ENCODE data around the gene KDM5A. TPM values are rescaled to one million over a fixed set of nuclear protein-coding genes. Genes with fewer than 3 reads are reported as not detected.

KDM5A gene
- total RNA-seq, 4 donors from 2014 or later, result 55.6 to 80.6 (median 57.2) TPM

DNA sequence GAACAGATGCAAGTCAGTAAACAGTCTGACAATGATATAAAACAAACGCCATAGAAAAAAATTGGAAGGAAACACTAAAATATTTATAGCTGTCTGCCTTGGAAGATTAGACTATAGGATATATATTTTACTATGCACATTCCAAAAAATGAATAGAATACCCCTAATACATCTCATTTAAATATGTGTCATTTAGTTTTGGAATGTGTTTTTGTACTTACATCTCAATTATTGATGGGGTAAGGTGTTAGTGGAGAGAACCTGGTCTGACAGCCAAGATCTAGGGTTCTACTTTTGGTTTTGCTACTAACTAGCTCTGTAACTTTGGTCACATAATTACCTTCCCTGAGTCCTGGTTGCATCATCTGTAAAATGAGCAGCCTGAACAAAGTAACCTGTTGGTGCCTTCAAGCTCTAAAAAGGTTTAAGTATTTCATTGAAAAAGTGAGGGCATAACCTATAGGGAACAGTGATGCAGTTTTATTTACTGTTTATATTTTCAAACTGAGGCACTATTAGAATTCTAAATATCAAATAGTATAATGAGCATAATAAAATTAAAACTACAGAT lies 97.9 kb downstream of the KDM5A start:
- TF ChIP-seq, protein P1, sequence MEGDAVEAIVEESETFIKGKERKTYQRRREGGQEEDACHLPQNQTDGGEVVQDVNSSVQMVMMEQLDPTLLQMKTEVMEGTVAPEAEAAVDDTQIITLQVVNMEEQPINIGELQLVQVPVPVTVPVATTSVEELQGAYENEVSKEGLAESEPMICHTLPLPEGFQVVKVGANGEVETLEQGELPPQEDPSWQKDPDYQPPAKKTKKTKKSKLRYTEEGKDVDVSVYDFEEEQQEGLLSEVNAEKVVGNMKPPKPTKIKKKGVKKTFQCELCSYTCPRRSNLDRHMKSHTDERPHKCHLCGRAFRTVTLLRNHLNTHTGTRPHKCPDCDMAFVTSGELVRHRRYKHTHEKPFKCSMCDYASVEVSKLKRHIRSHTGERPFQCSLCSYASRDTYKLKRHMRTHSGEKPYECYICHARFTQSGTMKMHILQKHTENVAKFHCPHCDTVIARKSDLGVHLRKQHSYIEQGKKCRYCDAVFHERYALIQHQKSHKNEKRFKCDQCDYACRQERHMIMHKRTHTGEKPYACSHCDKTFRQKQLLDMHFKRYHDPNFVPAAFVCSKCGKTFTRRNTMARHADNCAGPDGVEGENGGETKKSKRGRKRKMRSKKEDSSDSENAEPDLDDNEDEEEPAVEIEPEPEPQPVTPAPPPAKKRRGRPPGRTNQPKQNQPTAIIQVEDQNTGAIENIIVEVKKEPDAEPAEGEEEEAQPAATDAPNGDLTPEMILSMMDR (IDR thresholded peaks at IDR 0.05; ENCODE audit: low read depth), result no peak

DNA sequence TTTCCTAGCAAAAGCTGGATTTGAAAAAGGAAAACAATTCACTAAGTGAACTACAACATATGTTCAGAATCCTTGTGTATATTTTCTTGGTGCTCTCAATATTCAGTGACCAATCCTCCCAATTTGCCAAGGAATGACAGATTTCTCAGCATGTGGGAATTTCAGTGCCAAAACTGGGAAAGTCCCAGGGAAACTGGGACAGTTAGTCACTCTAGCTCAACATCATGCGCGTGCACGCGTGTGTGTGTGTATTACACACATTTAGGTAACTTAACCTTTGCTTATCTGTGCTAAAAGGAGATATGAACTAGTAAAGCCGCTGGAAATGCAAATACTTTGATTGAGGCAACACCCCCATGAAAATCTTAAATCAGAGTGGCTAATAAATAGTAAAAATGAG lies 100.4 kb downstream of the KDM5A start:
- TF ChIP-seq, protein P1 (IDR thresholded peaks at IDR 0.05; ENCODE audit: low read depth), result no peak

DNA sequence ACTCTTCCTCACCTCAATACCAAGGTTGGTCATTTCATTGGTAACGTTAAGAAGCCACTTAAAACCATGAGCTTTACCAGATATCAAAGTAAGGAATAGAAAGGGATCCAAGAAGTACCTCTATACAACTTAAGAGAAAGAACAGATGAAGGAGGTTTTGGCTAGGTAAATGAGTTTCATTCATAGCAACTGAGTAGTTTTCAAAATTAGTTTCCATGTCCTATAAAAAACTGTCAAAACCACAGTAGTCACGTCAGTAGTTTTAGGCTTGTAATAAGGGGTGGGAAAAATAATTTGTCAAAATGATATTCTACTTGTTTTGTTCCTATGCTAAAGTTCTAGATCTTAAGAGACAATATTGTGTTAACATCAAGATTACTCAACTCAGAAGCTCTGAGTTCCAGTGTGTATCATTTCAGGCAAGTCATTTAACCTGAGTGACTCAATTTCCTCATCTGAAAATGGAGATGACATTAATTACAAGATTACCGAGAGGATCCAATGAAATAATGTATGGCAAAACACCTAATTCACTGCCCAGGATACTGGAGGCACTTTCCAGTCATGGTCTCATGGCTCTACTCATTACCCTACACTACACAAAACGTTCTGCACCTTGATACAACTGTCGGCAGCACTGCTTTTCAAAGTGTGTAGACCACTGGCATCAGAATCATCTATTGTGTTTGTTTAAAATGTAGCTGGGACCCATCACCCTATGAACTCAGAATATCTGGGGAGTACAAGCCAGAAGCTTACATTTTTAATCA lies 102.4 kb downstream of the KDM5A start:
- TF ChIP-seq, protein P1 (IDR thresholded peaks at IDR 0.05; ENCODE audit: low read depth), result no peak

DNA sequence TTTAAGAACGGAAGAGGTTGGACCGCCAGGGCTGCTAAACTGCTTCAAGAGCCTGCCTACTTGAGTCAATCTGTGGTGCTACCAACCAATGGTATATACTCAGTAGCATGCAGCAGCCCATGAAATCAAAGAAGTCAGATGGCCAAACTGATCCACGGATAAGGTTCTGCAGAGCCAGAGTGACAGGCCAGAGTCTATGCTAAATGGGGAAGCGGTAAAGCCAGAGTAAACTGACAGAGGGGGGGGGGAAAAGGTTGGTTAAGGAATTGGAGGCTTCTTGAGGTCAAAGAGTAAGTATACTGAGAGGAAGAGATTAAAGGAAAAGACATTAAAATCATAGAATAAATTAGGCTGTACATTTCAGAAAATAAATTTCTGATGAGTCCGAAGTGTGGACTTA lies 111.1 kb downstream of the KDM5A start:
- TF ChIP-seq, protein P1 (IDR thresholded peaks at IDR 0.05; ENCODE audit: low read depth), result no peak

DNA sequence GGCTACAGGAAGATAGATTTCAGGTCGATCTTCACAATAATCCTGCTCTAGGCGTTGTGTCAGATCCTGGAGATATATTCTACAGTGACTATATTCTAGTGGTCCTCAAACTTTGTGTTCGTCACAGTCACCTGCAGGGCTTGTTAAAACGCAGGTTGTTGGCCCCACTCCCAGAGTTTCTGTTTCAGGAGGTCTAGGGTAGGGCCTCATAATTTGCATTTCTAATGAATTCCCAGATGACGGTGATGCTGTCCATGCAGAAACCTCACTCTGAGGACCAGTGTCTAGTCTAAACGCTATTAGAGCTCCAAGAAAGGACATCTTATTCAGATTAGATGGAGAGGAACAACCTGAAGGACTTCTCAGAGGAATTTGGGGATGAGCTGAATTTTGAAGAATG lies 113.3 kb downstream of the KDM5A start:
- TF ChIP-seq, protein P1 (IDR thresholded peaks at IDR 0.05; ENCODE audit: low read depth), result no peak

DNA sequence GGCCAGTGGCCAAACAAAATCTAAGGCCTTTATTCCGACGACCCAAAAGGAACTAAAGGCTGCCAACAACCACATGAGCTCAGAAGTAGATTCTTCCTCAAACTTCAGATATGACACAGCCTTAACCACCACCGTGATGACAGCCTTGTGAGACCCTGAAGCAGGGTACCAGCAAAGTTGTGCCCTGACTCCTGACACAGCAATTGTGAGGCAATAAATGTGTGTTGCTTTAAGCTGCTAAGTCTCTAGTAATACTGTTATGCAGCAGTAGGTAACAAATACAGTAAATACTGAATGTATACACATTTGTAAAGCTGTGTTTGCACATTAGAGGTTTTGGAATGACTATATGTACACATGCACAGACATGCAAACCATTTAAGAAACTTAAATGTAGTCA lies 115.7 kb downstream of the KDM5A start:
- TF ChIP-seq, protein P1 (IDR thresholded peaks at IDR 0.05; ENCODE audit: low read depth), result no peak

DNA sequence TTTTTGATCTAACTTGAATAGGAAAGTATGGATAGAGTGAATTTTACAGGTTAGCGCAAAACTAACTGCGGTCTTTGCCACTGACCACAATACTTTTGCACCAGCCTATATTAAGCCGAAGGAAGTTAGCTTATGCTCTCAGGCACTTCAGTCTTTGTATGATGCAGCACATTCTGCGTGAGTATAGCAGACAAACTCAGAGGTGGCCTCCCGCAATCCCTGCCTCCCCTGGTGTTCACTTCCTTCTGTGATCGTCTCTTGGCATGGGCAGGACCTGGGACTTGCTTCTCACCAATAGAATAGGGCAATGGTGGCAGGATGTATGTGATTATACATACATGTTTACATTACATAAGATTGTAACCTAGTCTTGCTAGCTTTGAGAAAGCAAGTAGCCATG lies 116.2 kb downstream of the KDM5A start:
- TF ChIP-seq, protein P1 (IDR thresholded peaks at IDR 0.05; ENCODE audit: low read depth), result no peak
